COLO668 (cell line): Measurements from ENCODE around the gene EFNA5.
A peak's percentile ranks its signal among the peaks of the same experiment; 100 is the strongest.

ENCODE experiments used
- DNase-seq: peaks from one replicate; lab custom pipeline; 2025; ENCODE audit not compliant: unreplicated experiment; lab: John Stamatoyannopoulos, UW

EFNA5 gene

DNA sequence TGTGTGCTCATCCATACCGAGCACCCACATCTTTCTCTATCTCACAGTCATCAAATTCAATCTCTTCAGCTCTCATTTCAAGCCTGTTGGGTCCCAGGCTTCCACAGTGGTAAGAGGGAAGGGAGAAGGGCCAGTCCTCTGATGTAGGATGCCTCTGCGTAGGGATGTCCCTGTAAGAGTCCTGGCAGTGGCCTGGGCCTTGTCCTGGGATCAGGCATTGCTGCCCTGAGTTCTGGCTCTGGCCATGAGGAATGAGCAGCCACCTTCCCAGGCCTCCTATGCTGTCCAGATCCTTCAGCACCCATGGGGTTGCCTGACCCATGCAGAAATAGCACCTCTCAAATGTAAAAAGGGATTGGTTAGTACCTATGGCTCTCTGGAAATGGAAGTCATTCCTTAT, 121.2 kb downstream of the EFNA5 start:
- DNase-seq, result no peak

DNA sequence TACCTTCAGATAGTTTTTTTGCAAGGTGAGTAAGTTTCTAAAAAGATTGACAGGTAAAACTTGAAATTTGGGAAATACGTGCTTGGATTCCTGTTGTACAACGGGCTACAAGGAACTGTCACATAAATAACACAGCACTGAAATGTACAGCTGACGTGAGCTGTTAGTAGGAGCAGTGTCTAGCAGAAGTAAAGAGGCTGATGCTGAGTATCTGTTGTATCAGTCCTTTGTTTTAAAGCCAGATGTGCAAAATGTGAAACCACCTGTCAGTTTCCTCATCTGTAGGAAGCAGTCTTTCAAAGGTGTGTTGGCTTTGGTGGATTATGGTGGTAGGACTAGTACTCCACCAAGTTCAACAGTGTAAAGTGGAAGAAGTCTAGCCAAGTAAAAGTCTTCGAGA, 122.3 kb downstream of the EFNA5 start:
- no peak for DNase-seq

DNA sequence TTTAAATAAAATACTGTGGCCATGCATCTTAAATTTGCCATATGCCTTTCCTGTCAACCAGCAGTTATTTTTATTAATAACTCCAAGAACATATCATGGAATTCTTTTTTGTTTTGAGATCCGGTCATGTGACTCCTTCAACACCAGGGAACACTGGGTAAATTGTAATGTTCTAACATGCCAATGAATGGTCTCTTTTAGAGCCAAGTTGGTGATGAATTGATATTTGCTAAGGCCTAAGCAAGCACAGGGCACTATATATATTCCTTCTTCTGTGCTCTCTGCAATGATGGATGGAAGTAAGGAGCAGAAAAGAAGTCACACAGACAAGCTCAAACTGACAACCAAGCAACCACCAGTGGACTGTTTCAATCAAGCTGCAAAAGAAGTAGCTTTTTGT, 124.0 kb downstream of the EFNA5 start:
- no peak for DNase-seq

GRCh38 chr5:107545486-107545885, 125.3 kb downstream of the EFNA5 start:
- DNase-seq, result no peak

DNA sequence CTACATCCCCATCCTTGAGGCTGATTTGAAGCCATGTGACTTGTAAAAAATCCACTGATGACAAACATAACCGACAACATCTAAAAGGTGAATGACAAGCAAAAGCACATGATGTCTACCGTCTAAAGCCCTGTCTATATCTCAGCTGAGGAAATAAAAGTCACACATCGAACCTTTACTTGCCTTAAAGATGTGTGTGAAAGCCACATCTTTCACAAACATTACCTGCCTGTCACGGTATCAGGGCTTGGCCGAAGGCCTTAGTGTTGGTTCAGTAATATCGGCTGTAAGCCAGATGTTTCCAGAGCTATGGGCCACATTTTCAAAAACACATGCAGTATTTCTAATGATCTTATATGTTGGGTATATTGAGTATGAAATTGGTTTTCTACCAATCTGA, 125.8 kb downstream of the EFNA5 start:
- DNase-seq, result no peak

GRCh38 chr5:107544476-107544875, 126.3 kb downstream of the EFNA5 start:
- DNase-seq, result no peak

- DNase-seq, result no peak
Observed at GRCh38 chr5:107543868-107544267, 126.9 kb downstream of the EFNA5 start.

GRCh38 chr5:107542831-107543231, 127.9 kb downstream of the EFNA5 start:
- DNase-seq, result peak; percentile 51

- DNase-seq, result peak; percentile 74
Observed at GRCh38 chr5:107542428-107542827, 128.3 kb downstream of the EFNA5 start.

DNA sequence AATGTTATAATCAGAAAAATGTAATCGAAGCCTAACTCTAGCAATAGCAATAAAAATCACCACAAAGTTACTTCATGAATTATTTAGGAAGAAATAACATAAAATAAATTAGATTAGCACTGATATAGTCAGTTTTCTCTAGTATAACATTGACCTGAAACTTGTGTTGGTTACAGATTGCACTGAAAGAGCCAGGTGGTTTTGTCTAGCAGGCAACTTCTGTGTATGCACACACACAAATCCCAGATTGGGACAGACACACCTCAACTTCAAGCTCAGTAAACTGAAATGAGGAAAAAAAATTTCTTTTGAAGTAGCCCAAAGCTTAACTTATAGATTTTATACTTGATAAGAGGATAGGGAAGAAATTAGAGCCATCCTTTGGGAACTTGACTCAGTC, 129.3 kb downstream of the EFNA5 start:
- no peak for DNase-seq

GRCh38 chr5:107539726-107540330, 130.9 kb downstream of the EFNA5 start:
- no peak for DNase-seq

DNA sequence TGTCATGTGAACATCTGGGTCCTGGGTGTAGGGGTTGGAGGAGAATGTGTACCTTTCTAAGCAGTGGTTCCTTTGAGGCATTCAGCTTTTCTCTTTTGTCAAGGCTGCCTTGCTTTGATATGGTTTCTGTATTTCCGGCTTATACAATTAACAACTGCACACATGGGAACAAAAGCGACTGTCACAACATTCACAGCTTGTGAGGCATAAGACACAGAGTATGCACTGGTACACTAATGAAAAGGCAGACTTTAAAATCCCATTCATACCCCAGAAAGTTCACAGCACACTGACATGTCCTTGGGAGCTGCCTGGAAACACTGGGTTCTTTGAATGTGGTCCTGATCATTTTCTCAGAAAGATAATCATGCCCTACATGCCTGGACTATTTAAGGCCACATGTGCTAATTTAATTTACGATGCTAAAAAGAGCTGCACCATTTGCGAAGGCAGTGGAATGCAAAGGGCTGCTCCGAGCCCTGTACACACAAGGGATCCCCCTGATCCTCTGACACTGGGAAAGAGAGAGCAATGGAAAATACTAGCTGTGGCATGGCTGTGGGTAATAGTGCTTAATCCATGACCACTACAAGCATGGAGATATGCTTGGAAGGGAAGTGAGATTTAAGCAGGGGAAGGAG, 131.8 kb downstream of the EFNA5 start:
- no peak for DNase-seq

GRCh38 chr5:107538331-107538730, 132.4 kb downstream of the EFNA5 start:
- no peak for DNase-seq

GRCh38 chr5:107535849-107536248, 134.9 kb downstream of the EFNA5 start:
- no peak for DNase-seq

DNA sequence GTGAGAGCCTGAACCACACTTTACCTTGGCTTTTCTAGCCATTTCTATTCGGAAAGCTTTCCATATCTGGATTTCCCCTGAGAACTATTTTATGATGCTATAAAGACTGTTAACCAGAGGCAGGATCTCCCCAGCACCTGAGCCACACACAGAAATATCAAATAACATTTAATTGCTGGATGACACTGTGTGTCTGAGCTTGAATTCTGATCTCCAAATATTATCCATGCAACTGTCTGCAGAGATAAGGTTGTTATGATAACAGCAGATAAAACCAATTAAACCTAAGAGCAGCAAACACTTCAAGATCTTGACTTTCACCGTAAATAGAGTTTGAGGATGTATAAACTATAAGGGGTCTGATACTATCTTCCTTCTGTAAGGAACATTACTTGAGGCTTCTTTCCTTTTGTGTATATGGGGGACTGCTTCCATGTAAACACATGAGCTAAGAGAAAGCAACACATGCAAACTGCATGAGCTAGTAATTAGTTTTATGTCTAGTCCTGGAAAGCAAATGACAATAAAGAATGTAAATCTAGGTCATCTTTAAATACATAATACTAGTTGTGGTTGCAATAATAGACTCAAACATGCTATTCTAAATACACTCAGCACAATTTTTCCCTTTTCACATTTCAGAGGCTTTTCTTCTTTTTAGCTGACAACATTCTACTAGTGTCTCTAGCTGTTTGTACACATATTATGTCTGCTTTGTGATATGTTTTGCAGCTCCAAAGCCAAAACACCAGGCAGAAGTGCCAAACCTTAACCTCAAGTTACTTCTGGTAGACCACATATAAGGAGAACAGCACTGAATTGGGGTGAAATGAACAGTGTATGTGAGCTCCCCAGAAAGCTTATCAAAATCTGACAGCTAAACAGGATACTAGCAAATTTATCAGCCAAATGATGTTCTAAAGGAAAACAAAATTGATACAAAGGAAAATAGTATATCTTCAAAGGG, 136.5 kb downstream of the EFNA5 start:
- peak; percentile 7 for DNase-seq

GRCh38 chr5:107532916-107533315, 137.8 kb downstream of the EFNA5 start:
- DNase-seq, result no peak

GRCh38 chr5:107532169-107532878, 138.4 kb downstream of the EFNA5 start:
- no peak for DNase-seq

- DNase-seq, result no peak
Observed at GRCh38 chr5:107531308-107531707, 139.4 kb downstream of the EFNA5 start.

GRCh38 chr5:107529618-107530017, 141.1 kb downstream of the EFNA5 start:
- DNase-seq, result no peak

DNA sequence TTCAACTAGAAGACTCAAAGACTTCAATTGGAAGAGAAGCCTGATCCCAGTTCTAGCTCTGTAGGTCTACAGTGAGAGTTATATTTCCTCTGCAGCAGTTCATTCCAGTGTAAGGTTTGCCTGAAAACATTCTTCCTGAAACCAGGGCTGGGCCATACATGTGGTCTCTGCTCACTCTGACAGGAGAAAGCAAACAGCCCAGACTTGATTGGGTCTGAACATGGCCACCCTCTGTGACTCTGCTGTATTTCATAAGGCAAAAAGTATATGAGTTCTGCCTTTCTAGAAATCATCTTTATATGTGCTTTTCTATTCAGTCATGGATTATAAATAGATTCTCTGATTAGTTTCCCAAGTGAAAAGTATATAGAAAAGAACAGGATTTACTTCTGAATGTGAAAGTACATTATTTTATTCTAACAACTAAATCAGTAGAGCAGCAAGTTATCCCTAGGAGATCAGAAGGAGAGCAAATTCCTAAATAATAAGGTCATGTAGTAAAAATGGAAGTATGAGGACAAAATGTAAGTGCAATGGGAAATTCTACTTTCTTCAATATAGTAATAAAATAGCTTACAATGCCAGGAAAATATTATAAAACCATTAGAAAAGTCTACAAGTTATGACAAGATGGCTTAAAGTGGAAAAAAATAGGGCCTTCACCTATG, 144.3 kb downstream of the EFNA5 start:
- no peak for DNase-seq

DNA sequence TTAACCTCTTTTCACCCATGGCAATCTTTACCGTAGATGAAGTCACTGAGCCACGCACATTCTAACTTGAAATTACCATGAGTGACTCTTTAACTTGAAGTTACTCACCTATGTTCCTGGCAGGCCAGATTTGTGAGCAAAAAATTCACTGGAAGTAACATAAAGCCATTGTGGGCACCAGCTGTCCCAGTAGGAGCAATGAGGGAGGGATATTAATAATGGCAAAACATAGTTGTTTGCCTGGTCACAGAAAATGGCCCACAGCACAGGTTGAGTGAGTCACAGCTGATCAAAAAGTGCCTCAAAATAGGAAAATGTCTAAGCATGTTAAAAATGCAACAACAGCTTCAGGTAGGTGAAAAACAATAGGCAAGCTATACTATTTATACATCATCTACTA, 146.6 kb downstream of the EFNA5 start:
- no peak for DNase-seq
